Measurements from ENCODE around the gene CEP20.

- TF ChIP-seq POLR2A (IDR thresholded peaks at IDR 0.05) = no peak
- TF ChIP-seq, protein P1, sequence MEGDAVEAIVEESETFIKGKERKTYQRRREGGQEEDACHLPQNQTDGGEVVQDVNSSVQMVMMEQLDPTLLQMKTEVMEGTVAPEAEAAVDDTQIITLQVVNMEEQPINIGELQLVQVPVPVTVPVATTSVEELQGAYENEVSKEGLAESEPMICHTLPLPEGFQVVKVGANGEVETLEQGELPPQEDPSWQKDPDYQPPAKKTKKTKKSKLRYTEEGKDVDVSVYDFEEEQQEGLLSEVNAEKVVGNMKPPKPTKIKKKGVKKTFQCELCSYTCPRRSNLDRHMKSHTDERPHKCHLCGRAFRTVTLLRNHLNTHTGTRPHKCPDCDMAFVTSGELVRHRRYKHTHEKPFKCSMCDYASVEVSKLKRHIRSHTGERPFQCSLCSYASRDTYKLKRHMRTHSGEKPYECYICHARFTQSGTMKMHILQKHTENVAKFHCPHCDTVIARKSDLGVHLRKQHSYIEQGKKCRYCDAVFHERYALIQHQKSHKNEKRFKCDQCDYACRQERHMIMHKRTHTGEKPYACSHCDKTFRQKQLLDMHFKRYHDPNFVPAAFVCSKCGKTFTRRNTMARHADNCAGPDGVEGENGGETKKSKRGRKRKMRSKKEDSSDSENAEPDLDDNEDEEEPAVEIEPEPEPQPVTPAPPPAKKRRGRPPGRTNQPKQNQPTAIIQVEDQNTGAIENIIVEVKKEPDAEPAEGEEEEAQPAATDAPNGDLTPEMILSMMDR (IDR thresholded peaks at IDR 0.05) = no peak
Measured at GRCh38 chr16:15861996-15862395, 26.4 kb downstream of the CEP20 start.

Measured in lower leg skin (tissue), 3 donors.